GM19238 (cell line): ENCODE results near the gene TAF1B.

Experiments used
- DNase-seq: peaks from one replicate; pipeline ENCODE4 v3.0.0; 2011; ENCODE audit warnings: low spot score; ENCODE audit not compliant: insufficient read length

The TAF1B gene

DNA sequence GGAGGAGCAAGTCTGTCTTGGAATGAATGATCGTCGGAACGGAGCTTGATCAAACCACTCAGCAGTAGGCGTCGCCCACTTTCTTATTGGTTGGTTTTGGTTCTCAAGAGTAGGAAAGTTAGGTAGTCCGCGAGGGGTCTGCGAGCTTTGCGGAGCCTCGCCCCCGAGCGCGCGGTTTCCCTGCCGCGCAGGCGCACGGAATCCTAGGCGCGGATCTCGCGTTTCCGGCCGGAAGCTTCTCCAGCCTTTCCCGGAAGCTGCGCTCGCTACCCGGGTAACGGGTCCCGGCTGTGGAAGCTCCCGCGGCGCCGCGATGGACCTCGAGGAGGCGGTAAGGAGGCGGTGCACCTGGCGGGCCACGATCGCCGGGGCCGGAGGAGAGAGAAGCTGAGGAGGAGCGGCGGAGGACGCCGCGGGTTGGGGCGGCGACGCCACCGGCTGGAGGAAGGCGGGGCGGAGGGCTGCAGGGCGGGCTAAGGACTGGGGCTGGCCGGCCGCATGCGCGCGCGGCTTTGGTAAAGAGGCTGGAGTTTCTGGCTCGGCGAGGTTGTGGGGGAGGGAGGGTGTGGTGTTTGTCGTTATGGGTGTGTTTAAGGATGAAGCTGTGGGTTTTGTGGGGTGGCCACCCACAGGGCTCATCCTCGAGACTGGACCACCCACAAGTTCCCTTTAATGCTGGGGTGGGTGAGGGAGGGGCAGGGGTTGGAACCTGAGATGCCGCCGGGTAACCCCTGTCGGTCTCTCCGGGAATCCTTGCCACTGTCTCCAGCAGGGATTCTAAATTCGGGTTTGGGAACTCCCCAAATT, at the start of gene TAF1B:
Gene TAF1B, plus strand, starts transcription at position 246 of the 807 bp plus-strand sequence. Its CDS starts 68 bp downstream, at position 314.
- DNase-seq: peak; percentile 88

DNA sequence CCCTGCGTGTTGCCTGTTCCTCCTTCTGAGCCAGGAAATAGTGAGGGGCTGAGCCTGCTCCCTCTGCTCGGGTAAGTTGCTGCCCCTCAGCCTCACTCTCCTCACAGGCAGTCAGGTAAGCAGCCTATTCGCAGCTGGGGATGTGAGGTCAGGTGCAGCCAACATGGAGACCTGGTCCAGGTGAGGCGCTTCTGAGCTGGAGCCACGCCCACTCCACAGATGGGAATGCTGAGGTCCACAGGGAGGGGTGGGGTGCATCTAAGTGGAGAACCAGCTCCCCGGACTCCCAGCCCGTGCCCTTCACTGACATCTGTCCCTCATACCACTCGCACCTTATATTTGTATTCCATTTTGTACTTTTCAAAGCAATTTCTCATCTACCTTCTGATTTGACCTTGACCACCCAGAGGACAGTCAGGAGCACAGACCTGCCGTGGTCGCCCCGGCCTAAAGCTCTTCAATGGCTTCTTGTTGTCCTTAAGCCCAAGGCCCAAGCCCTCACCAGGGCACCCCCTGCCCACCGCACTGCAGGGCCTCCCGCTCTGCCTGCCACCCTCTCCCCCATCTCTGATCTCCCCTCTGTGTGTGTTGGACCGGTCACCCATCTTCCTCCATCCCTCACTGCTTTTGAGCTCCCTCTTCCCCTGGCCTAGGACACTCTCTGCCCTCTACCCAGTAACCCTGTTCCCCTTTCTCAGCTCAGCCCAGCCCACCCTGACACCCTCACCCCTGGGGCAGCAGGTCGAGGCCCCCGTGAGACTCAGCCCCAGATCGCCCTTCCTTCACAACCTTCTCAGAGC, 49.2 kb upstream of the TAF1B start:
- no peak for DNase-seq

DNA sequence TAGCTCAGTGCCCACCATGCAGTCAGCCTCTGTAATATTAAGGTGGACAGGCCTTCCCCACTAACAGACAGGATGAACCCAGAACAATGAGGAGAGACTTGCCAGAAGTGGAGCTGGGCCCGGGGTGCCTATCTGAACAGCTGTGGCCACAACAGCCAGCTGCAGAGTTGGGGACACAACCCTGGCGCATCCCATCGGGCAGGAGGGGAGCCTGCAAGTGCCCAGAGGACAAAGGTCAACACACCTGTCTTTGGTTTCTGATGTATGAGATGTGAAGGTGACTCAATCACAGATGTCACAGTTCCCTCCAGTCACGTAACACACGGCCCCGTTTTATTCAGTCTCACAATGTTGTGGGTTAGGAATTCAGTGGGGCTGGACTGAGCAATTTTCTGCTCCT, 48.2 kb upstream of the TAF1B start:
- no peak for DNase-seq

DNA sequence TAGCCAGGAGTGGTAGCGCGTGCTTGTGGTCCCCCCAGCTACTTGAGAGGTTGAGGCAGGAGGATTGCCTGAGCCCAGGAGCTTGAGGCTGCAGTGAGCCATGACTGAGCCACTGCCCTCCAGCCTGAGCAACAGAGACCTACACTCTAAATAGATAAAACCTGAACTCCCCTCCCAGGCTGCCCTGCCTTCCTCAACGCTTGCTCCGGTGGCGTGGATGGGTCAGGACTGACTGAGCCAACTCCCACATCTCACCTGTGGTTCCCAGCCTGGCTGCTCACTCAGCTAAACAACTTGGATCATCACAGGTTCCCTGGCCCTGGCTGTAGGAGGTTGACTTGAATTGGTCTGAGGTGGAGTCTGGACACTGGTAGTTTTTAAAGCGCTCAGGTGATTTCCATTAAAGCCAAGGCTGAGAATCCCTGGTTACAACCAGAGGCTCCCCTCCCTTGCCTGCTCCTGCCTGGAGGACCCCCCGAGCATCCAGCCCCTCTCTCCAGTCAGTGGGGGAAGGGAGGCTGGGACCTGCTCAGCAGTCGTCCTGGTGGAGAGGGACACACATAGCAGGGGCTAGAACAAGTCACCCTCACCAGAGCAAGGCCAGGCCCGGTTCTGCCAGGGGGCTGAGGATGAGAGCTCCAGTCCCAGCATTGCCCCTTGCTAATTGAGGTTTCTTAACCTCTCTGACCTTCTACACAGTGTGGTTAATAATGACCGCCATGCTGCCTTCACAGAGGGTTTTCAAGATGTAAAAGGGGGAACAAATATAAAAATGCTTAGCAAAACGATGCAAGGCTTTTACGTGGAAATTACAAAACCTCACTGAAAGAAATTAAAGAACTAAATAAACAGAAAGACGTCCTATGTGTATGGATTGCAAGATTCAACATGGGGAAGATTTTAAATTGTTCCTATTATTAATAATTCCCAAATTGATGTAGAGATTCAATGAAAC, 46.9 kb upstream of the TAF1B start:
- no peak for DNase-seq

DNA sequence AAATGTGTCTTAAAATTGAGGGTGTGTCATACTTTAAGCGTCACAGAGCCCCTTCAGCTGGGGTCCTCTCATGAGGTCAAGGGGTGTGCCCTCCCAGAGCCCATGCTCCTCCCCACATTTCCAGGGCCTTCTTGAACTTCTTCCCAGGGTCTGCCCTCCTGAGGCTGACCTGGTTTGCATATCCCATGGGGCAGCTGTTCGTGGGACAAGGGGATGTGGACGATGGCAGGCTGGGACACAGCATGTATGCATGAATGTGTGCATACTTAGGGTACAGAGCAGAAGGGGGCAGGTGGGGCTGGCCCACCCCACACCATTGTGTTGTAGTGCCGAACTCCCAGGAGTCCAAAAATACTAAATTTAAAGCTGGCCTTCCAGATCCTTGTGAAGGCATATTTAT, 46.2 kb upstream of the TAF1B start:
- DNase-seq: no peak

DNA sequence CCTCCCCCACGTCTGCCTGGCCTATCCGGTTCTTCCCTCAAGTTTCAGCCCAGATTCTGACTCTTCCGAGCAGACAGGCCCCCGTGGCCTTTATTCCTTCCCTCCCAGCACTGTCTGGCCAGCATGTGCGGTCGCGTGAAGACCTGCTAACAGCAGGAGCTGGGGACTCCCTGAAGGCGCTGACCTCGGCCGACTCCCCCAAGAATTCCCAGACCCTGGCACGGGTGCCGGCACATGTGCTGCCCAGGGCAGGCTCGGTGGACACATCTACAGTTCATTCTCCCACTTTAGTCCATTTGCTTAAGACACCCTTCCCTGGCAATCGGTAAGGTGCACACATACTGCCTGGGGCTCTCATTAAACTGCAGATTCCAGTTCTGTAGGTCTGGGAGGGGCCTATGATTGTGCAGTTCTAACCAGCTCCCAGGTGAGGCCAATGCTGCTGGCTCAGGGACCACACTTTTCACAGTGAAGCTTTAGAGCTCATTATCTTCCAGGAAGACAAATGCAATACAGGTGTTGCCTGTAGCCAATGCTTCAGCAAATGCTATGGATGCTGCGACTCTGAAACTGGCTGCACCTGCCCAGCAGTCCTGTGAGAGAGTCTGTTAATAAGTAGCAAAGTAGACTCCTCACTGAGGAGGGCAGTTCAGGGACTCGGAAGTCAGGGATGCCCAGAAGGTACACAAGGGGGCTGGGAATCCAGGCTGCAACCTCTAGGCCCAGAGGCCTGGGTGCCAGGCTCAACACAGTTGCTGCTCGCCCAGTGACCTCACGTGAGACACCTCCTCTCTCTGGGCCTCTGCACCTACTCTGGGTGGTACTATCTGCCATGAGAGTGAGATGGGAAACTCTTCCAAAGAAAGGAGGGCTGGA, 45.4 kb upstream of the TAF1B start:
- DNase-seq: no peak

DNA sequence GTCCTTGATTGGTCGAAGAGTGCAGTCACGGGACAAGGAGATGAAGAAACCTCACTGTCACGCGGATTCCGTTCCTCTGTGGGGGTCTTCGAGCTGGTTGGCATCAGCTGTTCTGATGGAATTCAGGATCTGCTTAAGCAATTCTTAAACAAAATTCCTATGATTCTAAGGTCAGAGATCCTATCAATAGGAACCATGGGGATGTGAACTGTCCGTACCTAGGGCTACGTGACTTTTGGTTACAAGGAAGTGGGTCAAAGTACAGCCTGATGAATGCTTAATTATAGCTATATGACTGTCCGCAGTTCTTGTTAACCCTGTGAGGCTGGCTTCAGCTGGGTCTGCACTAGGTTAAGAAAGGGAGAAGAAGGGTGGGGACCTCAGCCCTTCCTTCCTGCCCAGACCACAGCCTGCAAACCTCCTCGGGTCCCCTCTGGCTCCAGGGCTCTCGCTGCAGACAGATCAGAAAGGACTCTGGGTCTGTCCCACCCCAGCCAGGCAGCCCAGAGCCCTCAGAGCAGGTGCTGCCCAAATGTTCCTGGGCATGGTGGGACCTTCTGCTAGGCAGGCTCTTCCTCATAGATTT, 44.2 kb upstream of the TAF1B start:
- no peak for DNase-seq

DNA sequence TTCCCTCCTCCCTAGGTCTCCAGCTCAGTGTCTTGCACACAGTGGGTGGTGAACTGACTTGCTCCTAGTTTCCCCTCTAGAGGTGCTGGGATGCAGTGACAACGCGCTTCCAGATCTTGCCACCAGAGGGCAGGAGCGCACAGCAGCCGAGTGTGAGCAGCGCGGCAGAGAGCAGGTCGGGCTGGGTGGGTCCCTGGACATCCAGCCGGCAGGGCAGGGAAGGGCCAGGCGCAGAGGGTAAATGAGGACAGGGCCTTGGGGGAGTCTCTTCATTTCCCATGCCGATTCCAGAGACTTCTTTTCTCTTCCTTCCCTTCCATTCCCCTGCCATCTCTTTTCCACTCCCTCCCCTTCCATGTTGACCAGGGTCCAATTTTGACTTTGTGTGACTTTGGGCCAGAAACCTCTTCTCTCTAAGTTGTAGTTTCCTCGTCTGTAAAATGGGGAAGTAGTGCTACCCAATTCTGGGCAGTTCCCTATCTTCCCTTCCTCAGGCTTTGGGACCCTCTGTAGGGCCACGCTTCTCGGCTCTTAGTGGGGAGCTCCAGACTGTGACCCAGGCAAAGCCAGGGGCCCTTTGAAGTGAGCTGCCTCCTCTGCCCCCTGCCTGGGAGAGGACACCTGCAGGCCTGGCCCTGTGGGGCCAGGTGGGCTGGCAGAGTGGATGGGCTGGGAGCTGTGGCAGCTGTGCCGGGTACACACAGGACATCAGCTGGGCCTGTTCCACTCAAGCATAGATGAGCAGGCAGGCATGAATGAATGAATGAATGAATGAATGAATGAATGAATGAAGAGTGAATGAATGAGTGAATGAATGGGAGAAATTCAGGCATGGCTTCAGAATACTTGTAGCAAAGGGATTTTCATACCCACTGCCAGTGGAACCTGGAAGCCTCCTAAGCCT, 43.3 kb upstream of the TAF1B start:
- peak; percentile 83 for DNase-seq

DNA sequence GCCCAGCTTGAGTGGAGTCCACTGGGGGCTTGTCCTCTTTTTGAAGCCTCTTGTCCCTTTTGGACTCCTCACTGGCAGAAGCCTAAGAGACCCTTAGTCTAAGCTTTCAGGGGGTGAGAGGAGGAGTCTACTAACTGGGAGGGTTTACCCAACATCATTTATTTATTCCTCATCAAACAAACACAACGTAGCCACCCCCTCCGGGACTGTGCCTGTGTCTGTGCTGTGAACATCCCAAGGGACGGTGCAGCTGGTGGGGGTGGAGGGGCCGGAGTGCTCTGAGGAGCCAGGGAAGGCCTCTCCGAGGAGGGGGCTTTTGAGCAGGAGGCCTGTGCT, 42.7 kb upstream of the TAF1B start:
- DNase-seq: no peak

DNA sequence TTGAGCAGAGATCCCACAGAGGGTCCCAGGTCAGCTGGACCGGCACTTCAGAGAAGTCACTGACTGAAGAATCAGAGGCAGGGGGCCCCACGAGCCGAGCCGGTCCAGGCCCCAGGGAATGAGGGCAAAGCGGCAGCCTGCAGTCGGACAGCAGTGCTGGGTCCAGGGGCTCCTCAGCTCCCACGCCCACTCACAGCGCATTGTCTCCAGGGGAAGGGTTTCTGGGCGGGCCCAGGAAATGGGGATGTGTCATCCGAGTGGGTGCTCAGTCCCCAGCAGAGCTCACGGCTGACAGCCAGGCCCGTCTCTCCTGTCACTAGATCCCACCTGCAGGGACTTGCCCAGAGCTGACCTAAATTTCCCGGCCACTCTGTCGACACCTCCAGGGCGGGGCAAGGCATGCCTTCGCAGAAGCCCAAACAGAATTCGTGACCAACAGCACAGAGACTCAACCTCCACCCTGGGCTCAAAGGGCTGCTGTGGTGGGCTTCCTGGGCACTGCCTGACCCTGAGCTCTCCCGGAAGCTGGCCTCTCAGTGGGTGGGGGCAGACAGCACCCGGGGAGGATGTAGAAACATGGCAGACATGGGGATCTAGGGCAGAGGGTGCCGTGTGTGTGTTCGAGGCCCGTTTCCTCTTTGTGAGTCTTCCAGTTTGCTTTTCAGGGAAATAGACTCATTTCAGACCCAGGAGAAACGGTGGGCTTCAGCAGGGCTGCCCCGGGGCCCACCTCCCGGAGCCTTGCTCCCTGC, 42.1 kb upstream of the TAF1B start:
- DNase-seq: no peak

DNA sequence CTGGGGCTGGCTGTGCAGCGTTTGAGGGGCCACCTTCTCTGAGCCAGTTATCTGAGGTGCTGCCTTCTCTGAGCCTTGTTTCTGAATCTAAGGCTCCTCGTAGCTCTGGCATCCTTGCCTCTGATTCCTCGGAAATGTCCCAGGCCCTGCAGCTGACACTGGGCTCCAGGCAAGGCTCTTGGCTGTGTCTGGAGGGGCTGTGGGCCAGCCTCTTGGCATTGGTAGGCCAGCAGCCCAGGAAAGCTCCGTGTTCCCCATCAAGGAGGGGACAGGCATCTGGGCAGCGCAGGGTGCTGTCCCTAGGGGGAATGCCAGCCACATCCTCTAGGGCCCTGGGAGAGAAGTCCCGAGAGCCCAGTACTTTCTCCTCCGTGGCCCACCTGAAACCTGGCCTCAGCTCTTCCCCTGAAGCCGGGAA, 40.7 kb upstream of the TAF1B start:
- no peak for DNase-seq

DNA sequence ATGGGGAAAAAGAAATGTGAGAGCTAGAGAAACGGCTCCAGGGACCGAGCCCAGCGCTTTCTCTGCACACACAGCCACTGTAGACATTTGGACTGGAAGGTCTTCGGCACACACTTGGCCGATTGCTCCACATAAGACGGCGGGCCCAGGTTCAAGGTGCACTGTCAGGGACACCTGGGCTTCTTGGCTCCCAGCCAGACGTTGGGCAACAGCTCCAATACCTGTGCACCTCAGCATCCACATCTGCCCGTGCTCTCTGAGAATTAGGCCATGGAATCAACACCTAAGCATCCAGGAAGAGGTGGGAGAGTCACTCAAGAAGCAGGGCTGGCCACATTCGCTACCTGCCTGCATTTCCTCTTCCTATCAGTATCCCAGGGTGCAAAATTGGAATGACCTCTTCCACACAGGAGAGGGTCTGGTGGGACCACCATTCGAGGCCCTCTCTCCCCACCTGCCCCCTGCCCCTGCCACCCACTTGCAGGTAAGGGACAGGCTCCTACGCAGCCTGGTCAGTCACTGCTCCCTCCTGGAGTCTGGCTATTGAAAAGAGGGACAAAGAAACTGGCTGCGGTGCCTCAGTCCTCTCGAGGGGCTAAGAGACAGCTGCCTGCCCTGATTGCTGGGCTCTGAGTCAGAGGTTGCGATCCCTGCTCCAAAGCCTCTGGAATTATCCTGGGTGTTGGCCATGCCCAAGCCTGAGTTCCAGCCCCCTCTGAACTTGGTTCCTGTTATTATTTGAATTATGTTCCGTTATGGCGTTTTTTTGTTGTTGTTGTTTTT, 40.1 kb upstream of the TAF1B start:
- no peak for DNase-seq

DNA sequence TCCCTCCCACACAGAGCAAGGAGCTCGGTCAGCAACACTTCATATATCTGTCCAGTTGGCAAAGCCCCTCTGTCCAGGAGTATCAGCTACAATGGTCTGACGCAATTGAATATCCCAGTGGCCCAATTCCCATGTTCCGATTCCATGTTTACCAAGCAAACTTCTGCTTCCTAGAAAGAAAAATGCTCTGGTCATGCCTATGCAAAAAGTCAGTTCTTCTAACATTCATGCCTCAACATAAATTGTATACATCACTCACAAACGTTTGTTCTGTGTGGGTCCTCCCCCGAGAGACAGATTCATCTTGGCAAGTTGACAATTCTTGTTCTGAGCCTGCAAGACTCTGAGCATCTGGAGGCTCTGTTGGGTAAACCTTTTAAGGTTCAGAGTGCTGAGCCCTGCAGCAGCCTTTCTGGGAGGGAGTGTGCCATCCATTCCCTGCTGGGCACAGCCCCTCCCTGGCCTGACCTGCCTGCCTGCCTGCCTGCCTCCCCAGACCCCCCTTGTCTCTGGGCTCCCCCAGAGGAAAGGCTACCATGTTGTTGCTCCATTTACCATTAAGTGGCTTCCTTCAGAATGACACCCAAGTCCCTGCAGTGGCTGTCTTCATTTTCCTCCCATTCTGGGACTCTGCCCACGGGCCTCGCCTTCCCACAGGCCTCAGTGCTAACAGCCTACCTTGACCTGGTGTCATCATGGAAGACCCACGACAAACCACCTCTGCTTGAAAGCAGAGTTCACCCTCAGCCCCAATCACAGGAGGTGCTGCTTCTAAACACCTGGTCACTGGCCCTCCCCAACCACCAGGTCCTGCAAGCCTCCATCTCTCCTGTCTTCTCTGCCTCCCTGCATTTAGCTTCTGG, 37.6 kb upstream of the TAF1B start:
- no peak for DNase-seq

DNA sequence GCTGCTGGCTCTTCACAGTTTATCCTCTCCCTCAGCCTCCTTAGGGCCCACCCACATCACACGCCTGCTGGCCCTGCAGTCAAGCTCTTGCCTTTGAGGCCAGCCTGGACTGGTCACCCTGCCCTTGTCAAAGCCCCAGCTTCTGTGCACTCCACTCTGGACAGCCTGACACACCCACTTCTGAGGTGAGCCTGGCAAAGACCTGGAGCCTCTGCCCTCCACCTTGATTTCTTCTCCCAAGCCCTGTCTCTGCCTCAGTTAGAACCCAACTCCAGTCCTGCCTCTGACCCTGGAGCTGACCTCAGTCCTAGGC, 37.0 kb upstream of the TAF1B start:
- DNase-seq: no peak

DNA sequence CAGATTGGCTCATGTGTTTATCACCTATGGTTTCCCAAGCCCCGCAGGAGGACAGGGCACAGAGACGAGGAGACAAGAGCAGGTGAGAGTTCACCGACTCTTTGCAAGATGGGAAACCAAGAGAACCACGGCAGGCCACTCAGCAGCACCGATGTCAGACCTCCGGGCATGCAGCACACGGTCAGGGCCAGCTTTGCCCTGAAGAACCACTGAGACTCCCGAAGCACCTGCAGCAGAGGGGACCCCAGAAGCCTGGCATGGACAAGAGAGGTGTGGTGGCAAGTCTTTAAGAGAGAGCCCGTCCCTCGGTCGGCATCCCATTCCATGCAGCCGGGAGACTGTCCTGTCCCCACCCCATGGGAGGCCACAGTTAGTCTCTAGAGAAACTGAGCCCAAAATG, 36.6 kb upstream of the TAF1B start:
- no peak for DNase-seq

DNA sequence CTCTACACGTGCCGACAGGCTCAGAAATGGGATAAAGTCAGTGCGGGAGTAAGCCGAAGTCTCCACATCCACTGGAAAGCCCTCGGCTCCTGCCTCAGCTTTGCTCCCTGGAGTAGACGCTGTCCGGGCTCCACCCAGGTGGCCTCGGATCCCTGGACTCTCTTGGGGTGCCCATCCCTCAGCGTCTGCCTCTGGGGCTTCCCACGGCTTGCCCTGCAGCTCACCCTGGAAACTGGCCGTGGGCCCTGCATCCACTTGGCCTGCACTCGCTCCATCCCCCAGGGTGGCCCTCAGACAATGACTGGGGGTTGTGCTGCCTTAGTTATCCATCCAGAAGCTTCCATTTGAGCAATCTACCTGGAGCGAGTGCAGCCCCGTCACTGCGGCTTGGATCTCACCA, 36.2 kb upstream of the TAF1B start:
- DNase-seq: no peak
